ENCODE results near the gene HIGD1A.

Gene HIGD1A

GRCh38 chr3:42733501-42734262 is 70.6 kb downstream of the HIGD1A start:
- DNase-seq: no peak
